CMK (cell line): ENCODE measurements around the gene LRRC63.
"Not testable (repeated sequence)": the region's sequence is repeated elsewhere in the genome, so short reads cannot be mapped to it uniquely, and the experiment has no call there.

Source experiments
- DNase-seq: peaks from one replicate; pipeline ENCODE4 v3.0.0-alpha.2; 2010; ENCODE audit warnings: low read depth

LRRC63 gene

DNA sequence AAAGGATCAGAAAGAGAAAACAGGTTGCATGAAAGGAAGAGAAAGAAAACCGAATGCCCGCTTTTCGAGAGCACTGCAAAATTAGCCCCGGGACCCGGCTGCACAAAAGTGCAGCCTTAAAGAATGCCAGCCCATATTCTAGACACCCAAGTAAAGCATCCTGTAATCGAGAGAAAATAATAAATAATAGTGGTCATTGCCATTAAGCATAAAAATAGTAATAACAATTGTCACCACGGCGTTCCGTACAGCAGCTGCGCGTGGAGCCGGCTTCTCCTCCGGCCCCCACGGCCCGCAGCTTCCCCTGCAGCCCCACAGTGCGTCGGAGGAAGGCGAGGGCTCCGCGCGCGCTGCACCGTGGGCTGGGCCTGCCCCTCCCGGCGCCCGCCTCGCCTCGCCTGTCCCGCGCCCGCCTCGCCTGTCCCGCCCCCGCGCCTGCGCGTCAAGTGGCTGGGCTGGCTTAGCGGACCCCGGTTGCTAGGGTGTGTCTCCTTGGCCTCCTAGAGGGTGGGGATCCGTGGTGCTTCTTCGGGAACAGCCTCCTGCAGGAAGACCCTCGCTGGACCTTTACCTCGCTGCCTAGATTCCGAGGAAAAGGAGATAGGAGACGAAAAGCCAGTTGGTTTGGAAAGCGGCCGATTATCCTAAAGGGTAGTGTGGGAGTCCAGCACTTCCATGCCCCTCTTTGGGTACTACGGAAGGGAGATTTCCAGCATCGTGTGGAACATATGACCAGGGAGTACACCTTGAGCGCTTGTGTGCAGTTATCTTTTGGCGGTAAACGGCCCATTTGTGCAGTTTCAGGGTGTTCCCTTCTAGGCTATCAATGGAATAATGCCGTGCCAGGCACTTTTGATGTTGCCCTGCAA, at the start of gene LRRC63:
Gene LRRC63 (plus strand): TSS at position 446 of the 869 bp plus-strand sequence. CDS start 1,107 bp downstream, outside the sequence.
- peak; percentile 18 for DNase-seq

DNA sequence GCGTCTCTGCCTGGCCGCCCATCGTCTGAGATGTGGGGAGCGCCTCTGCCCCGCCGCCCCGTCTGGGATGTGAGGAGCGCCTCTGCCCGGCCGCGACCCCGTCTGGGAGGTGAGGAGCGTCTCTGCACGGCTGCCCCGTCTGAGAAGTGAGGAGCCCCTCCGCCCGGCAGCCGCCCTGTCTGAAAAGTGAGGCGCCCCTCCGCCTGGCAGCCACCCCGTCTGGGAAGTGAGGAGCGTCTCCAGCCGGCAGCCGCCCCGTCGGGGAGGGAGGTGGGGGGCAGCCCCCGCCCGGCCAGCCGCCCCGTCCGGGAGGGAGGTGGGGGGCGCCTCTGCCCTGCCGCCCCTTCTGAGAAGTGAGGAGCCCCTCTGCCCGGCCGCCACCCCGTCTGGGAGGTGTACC, 49.0 kb upstream of the LRRC63 start:
- not testable (repeated sequence) for DNase-seq

GRCh38 chr13:46164661-46165060, 47.1 kb upstream of the LRRC63 start:
- DNase-seq = no peak

DNA sequence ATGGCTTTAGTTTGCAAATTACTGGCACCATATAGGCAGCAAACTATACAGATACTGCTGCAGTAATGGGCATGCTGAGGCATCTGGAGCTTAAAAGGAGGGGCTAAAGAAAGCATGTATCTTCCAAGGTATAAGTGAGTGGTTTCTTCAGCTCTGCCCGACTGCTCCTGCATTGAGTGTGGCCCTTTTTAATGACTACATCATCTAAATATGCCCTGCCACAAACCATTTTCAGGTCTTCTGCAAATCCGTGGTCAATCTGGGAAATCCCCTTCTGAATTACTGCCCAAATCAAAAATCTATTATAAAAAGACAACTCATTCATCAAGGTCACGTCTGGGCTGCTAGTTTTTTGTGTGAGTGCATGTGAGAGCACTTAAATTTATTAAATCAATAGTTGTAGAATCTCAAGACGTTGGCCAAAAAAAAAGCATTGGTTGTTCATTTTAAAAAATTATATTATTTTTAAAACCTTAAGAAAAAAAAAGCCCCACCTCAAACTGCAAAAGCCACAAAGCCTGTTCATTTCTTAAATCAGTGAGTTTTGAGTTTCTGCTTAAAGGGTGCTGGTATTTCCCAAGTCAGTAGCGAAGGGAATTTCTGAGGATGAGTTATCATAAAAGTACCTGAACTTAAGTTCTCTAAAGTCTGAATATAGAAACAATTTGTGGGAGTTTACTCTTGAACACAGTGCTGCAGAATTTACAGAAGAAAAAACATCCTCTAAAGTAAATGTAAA, 46.1 kb upstream of the LRRC63 start:
- no peak for DNase-seq

DNA sequence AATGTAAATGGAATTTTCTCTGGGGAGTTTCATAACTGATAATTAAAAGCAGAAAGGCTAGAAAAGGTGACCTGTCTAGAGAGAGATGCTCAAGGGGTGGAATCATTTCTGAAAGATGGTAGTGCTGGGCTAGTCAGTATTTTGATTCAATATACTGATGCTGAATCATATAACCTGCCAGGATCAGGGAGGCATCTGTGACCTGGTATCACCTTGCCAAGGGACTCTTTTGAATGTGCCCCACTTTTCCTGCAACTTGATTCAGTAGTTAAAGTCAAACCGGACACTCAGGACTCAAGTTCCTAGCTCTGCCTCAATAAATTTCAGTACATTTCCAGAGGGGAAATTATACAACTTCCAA, 45.5 kb upstream of the LRRC63 start:
- DNase-seq = no peak

DNA sequence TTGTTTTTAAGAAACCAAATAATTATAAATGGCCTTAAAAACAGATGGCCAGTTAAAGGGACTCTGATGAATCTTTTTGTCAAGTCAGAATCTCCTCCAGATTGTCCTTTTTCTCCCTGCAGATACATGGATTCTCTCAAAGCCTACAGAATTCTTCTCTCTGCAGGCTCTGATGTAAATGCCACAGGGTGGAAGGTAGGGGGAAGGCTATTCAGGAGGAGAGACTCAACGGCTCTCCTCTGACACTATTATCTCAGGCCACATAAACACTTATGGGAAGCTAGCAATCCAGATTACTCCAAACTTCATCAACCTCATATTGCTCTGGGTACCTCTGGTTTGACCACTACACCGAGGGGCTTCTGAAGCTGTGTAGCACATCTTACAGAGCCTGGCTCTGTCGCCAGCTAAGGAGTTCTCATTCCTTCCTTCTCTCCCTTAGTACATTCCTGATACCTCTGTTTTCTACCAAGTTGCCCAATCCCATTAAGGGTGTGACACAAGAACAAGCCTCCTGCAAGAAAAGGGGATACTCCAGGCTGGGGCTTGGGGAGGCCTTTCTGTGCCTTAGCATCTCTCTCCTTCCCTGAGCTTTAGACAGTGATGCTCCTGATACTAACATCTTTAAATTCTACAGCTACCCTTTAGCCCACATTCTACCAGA, 44.6 kb upstream of the LRRC63 start:
- DNase-seq = no peak

GRCh38 chr13:46168341-46168740, 43.4 kb upstream of the LRRC63 start:
- DNase-seq = no peak

DNA sequence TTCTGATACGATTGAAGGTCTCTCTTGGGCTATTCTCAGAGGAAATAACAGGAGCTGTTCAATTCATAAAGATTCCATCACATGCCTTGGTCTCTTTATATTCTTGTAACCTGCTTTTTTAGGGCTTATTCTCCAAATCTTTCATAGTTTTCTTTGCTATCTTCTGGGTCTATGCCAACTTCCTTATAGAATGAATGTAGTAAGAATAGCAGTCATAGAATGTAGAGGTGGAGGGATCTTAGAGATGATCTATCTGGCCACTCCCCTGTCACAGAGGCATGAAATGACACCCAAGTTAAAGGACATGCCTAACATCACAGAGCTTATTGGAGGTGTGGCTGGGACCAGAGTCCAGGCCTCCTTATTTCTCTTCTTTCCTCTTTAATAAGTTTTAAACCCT, 42.9 kb upstream of the LRRC63 start:
- DNase-seq = no peak

DNA sequence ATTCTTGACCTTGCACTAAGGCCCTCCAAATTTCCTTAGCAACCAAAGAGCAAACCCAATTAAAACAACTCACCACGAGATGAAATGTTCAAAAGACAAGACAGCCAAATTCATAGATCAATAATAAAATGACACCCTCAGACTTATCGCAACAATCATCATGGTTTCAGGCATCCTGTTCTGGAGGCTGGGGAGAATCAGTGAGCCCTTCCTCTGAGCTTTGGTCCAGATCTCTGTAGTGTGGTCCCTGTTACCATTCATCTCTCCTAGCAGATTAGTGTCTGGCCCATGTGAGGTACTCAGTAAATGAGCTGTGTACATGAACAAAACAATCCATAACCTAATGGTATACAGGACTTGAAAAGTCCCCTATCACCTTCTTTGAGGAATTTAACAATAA, 42.0 kb upstream of the LRRC63 start:
- DNase-seq = no peak

DNA sequence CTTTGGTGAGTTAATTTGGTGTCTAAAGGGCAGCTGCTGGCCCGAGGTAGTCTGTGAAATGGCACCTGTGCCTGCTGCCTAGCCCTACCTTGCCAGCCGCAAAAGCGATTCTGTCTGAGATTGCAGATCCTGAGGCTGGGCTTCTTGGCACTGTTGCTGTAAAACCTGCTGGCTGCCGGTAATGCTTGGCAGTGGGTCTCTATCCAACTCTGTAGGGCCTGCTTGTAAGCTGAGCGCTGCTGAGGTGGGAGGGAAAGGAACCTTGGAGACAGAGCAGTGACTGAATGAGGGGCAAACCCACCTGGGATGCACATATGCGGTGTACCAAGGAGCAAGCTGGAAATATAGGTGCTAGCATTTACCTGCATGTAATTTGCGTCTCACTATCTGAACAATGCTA, 41.5 kb upstream of the LRRC63 start:
- no peak for DNase-seq

DNA sequence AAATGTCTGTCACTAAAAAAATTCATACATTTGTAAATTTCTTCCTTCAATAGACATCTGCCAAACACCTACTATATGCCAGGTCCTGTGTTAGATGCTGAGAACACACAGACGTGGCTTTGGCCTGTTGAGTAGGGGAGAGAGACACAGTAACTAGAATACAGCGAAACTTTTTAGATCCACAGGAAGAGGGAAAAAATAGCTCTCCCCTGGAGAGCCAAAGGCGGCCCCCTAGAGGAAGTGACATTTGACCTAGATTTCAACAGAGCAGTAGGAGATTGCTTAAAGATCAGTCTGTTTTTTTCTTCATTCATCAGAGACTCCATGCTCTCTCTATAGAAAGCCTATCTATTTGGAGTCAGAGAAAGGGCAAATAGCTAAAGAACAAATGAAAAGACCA, 41.0 kb upstream of the LRRC63 start:
- DNase-seq = no peak

- no peak for DNase-seq
These were observed 40.5 kb upstream of the LRRC63 start for GRCh38 chr13:46171217-46171616.

GRCh38 chr13:46171739-46172138, 40.0 kb upstream of the LRRC63 start:
- DNase-seq = no peak

DNA sequence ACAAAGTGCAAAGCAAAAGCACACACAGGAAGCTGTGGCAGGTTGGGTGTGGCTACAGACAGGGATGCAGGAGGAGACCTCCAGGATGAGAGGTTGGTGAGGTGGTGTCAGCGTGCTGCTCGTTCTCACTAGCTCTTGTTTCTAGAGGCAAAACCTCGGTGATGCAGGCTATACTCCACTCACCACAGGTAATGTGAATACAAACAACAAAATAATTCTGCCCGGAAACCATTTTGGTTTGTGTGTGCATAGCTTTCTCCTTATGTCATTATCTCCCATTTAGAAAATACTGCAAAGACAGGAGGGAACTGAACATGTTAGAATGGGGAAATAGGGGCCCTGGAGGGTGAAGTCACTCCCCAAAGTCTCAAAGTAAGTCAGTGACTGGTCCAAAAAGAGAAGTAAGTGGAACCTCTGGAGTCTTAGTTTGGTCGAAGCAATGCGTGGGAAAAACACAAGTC, 39.2 kb upstream of the LRRC63 start:
- DNase-seq = no peak

DNA sequence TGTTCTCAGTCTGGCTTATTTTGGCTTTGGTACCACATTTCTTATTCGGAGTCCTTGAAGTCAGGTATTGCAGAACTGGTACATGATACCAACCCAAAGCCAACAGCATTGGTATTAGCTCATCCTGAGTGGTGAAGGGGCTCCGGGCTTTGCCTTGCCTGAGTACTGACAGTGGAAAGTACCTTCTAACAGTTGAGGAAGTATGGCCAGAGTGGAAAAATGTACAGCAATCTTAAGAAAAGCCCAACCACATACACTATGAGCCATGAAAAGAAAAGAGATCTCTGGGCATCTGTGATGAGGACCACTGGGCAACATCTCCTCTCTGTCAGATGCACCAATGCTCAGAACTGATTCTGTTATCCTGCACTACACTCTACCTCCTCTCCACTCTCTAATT, 38.1 kb upstream of the LRRC63 start:
- no peak for DNase-seq

DNA sequence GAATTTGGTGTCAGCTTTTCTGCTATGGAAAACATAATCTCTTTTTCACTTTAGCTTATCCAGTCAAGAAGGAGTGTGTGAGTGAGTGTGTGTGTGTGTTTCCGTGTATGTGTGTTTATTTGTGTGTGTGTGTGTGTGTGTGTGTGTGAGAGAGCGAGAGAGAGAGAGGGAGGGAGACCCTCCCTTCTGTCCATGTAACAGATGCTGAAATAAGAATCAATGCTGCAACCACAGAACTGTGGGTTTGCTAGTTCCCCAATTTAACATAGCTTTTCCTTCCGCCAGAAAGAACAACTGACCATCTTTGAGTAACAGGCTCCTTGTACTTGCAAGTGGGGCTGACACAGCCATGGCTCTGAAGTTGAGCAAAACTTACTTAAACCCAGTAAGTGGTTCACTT, 35.0 kb upstream of the LRRC63 start:
- peak; percentile 58 for DNase-seq

GRCh38 chr13:46178143-46178542, 33.6 kb upstream of the LRRC63 start:
- DNase-seq = no peak

- no peak for DNase-seq
These were observed 32.9 kb upstream of the LRRC63 start for GRCh38 chr13:46178821-46179220.

- no peak for DNase-seq
These were observed 32.2 kb upstream of the LRRC63 start for GRCh38 chr13:46179491-46179908.

DNA sequence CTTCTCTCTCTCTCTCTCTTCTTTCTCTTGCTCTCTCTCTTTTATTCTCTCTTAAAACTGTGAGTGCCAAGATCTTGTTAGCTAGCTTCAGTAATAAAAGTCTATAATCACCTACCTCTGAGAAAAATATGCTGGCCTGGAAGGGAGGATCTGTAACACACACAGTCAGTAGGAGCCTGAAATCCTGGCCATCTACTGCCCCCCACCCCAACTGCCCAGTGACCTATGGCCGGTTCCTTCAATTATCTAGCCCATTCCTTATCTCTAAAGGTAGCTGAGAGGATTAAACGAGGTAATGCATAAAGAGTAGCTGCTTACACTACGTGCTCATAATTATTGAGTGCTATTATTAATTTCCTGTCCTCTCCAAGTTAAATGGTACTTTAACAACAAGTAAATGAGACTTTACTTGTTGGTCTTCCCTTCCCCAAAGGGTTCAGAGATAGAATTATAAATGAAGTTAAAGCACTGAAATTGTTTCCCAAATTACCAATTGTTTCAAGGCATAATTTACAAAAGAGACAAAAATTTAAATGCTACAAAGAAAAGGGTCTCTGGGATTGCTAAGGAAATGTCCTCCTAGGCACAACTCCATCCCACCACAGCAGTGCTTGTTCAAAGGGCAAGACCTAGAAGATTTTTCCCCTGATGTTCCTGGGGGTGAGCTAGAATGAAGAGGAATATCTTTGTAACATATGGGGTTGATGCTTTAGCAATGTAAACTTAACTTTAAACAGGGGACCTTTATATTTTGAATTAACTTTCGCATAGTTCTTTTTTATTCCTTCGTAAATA, 31.6 kb upstream of the LRRC63 start:
- no peak for DNase-seq

- DNase-seq = no peak
These were observed 30.3 kb upstream of the LRRC63 start for GRCh38 chr13:46181377-46181839.
